Endothelial cell of umbilical vein (primary cell): ENCODE results near the gene LRP1B. TPM values are rescaled to one million over a fixed set of nuclear protein-coding genes. Genes with fewer than 3 reads are reported as not detected.

ENCODE experiments used
- BruUV-seq: library from RNA; stranded (reverse); fragments of 400-500 nt; replicated peaks from 2 replicates; lab custom pipeline; 2021; lab: Mats Ljungman, UMichigan
- CTCF ChIA-PET: fragments of 300-600, 350-600 bp; sonication (Branson Sonifier 250); formaldehyde crosslinking; loops from one replicate; lab custom pipeline; 2021; ENCODE audit warnings: antibody characterized with exemption, inconsistent platforms; lab: Charles Lee
- POLR2A ChIA-PET: fragments of 300-600, 350-600 bp; sonication (Branson Sonifier 250); formaldehyde crosslinking; loops from one replicate; lab custom pipeline; 2021; ENCODE audit warnings: antibody characterized with exemption, inconsistent platforms; lab: Charles Lee
- DNase-seq: peaks from one replicate; pipeline ENCODE4 v3.0.0-alpha.2; 2011; ENCODE audit warnings: low read depth, low spot score
- FAIRE-seq: peaks from 2 replicates; lab custom pipeline; 2011; peaks lifted over from hg19 to GRCh38; lab: Jason Lieb, UNC
- H2AFZ ChIP-seq: 2 replicates; pipeline ENCODE4 v1.6.0; 2012; ENCODE audit warnings: low read depth, low read length, control low read depth, inconsistent platforms
- H3K27ac ChIP-seq: 2 replicates; pipeline ENCODE4 v1.5.1; 2011; ENCODE audit warnings: low read depth, mild to moderate bottlenecking, control low read depth, low read length, moderate library complexity; ENCODE audit not compliant: insufficient read depth
- H3K27me3 ChIP-seq, 2 experiments: 2 replicates each; pipeline versions ENCODE4 v1.6.0 to v1.6.1; 2011; ENCODE audit warnings: low read length in 2 of 2, mixed read lengths in 1 of 2; ENCODE audit not compliant: control insufficient read depth in 2 of 2, insufficient read depth in 2 of 2
- H3K36me3 ChIP-seq, 2 experiments: 2 replicates in 1 of 2; 3 replicates in 1 of 2; pipeline ENCODE4 v1.5.1; 2011; ENCODE audit warnings: low read length in 2 of 2, mild to moderate bottlenecking in 1 of 2, moderate library complexity in 1 of 2; ENCODE audit not compliant: control insufficient read depth in 2 of 2, insufficient read depth in 2 of 2; ENCODE audit errors: extremely low read depth in 1 of 2
- H3K4me1 ChIP-seq: 3 replicates; pipeline ENCODE4 v1.5.1; 2011; ENCODE audit warnings: mild to moderate bottlenecking, low read length; ENCODE audit not compliant: control insufficient read depth, insufficient read depth; ENCODE audit errors: extremely low read depth
- H3K4me2 ChIP-seq: 2 replicates; pipeline ENCODE4 v1.6.1; 2011; ENCODE audit warnings: low read length, control low read depth, mixed read lengths; ENCODE audit not compliant: insufficient read depth
- H3K4me3 ChIP-seq, 3 experiments: fragments of 200-600 bp in 1 of 3; sonication (generic), shearing (Covaris generic) in 1 of 3; replicated peaks in 1 of 3; 2 replicates each; pipeline ENCODE4 v1.5.1; 2011 to 2016; ENCODE audit warnings: control low read depth in 3 of 3, low read length in 3 of 3, mild to moderate bottlenecking in 2 of 3, inconsistent platforms in 1 of 3, low read depth in 1 of 3, moderate library complexity in 1 of 3; ENCODE audit not compliant: insufficient read depth in 1 of 3
- H3K79me2 ChIP-seq: 2 replicates; pipeline ENCODE4 v1.6.0; 2012; ENCODE audit warnings: low read length, inconsistent platforms; ENCODE audit not compliant: control insufficient read depth, insufficient read depth
- H3K9ac ChIP-seq: replicated peaks from 2 replicates; pipeline ENCODE3; 2011; ENCODE audit warnings: low read length, control low read depth; ENCODE audit not compliant: insufficient read depth; ENCODE audit errors: extremely low read depth
- H3K9me1 ChIP-seq: replicated peaks from 3 replicates; pipeline ENCODE4 v1.6.0; 2011; ENCODE audit warnings: mild to moderate bottlenecking, low read length; ENCODE audit not compliant: control insufficient read depth, insufficient read depth; ENCODE audit errors: extremely low read depth
- H3K9me3 ChIP-seq: replicated peaks from 2 replicates; pipeline ENCODE4 v1.5.1; 2012; ENCODE audit warnings: low read length, inconsistent platforms; ENCODE audit not compliant: control insufficient read depth, insufficient read depth
- H4K20me1 ChIP-seq: replicated peaks from 2 replicates; pipeline ENCODE3; 2011; ENCODE audit warnings: mild to moderate bottlenecking, low read length; ENCODE audit not compliant: control insufficient read depth, insufficient read depth; ENCODE audit errors: extremely low read depth
- CTCF ChIP-seq, 2 donors: IDR thresholded peaks; 1 replicate in 1 of 2; 2 replicates in 1 of 2; pipeline ENCODE4 v1.5.1; 2011; ENCODE audit warnings: low read length in 2 of 2, mild to moderate bottlenecking in 2 of 2, moderate library complexity in 2 of 2, control low read depth in 1 of 2, inconsistent platforms in 1 of 2, low read depth in 1 of 2; ENCODE audit not compliant: insufficient read depth in 1 of 2; ENCODE audit errors: extremely low read depth in 1 of 2
- EZH2 ChIP-seq: IDR thresholded peaks from 2 replicates; pipeline ENCODE4 v1.6.1; 2012; ENCODE audit warnings: borderline replicate concordance, low read depth, mild to moderate bottlenecking, moderate library complexity, low read length, inconsistent platforms; ENCODE audit not compliant: severe bottlenecking
- FOS ChIP-seq: IDR thresholded peaks from 2 replicates; pipeline ENCODE4 v1.6.1; 2011; ENCODE audit warnings: mild to moderate bottlenecking, low read length, moderate library complexity, borderline replicate concordance; ENCODE audit not compliant: insufficient read depth
- GATA2 ChIP-seq: IDR thresholded peaks from 2 replicates; pipeline ENCODE4 v1.7.0; 2011; ENCODE audit warnings: low read depth, mild to moderate bottlenecking, moderate library complexity, mixed read lengths, low read length; ENCODE audit not compliant: insufficient read length, insufficient read depth
- JUN ChIP-seq: IDR thresholded peaks from 2 replicates; pipeline ENCODE4 v1.6.1; 2011; ENCODE audit warnings: borderline replicate concordance, low read depth; ENCODE audit not compliant: insufficient read length, insufficient read depth
- MYC ChIP-seq: IDR thresholded peaks from one replicate; pipeline ENCODE4 v1.6.1; 2011; ENCODE audit warnings: mild to moderate bottlenecking, low read depth, low read length
- POLR2A ChIP-seq: IDR thresholded peaks from 2 replicates; pipeline ENCODE4 v1.6.1; 2012; ENCODE audit warnings: low read depth, mild to moderate bottlenecking, control low read depth, low read length
- POLR2AphosphoS5 ChIP-seq: IDR thresholded peaks from 2 replicates; pipeline ENCODE4 v1.6.1; 2012; ENCODE audit warnings: low read depth, mild to moderate bottlenecking, control low read depth, low read length, moderate library complexity; ENCODE audit not compliant: insufficient read depth
- dilution Hi-C: fragments of 300-500 bp; cut with MboI; formaldehyde crosslinking; loops from one replicate; pipeline ENCODE4 v1.15.0; 2019; ENCODE audit warnings: low sequenced_read_pairs; ENCODE audit not compliant: extremely low pct_ligation_motif_present
- intact Hi-C: fragments of 100-400 bp; cut with micrococcal nuclease; formaldehyde crosslinking; loops from one replicate; pipeline ENCODE4 v1.10.0; 2022
- polyA plus RNA-seq, 4 experiments: library from polyadenylated mRNA; depleted of rRNA in 3 of 4; stranded (reverse) in 3 of 4; unstranded in 1 of 4; fragments of >200 nt; gene quantifications; 2 replicates each; pipeline versions ENCODE4 v1.2.1 to v1.2.3, GENCODE V29; 2011 to 2012; ENCODE audit warnings: missing spikeins in 1 of 4
- total RNA-seq: library from RNA; stranded (reverse); gene quantifications from 2 replicates; pipeline ENCODE4 v1.2.3, GENCODE V29; 2021
- TF ChIP-seq, protein P1 (sequence below): IDR thresholded peaks from 2 replicates; pipeline ENCODE4 v1.6.1; 2011; ENCODE audit not compliant: insufficient read depth, insufficient read length

LRP1B gene
- total and polyA plus RNA-seq, 2 donors (not counting 3 experiments of a cell fraction or from before 2014, with no cell fraction given): 0.03 to 0.07 TPM

DNA sequence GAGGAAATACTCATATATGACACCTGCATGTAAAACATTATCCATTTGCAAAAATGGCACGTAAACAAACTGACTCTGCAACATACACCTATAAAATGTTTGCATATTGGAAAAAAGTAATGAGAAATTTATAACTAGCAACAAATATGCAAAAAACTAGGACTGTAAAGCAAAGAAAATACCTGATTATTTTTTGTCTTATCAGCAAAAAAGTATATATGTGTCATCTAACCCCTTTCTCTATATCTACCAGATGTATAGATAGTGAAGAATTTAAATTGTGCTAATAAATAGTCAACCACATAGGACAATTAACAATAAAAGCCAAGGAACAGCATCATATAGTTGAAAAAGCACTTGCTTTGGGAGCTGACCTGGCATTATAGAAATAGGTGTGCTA is 543.8 kb downstream of the LRP1B start:
- TF ChIP-seq JUN (no peak), MYC (no peak), EZH2 (no peak), CTCF (IDR thresholded peaks at IDR 0.05; ENCODE audit: extremely low read depth in 1 of 2, insufficient read depth in 1 of 2, low read depth in 1 of 2, low read length in 2 of 2) (no peak), FOS (no peak), POLR2A (no peak), POLR2AphosphoS5 (no peak), GATA2 (no peak)
- TF ChIP-seq, protein P1, sequence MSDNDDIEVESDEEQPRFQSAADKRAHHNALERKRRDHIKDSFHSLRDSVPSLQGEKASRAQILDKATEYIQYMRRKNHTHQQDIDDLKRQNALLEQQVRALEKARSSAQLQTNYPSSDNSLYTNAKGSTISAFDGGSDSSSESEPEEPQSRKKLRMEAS: no peak
- Histone ChIP-seq H3K4me2 (no peak overlapping the region), H3K27me3 (no peaks in the 10 kb centered on the region), H3K9me1 (no peaks in the 10 kb centered on the region), H3K27ac (no peak overlapping the region), H4K20me1 (no peaks in the 10 kb centered on the region), H3K36me3 (no peaks in the 10 kb centered on the region), H3K9ac (no peak overlapping the region), H3K4me1 (no peaks in the 10 kb centered on the region), H2AFZ (no peak overlapping the region), H3K4me3 (no peak overlapping the region), H3K79me2 (no peaks in the 10 kb centered on the region), H3K9me3 (no peaks in the 10 kb centered on the region)
- POLR2A ChIA-PET: no interaction called here
- no peak for FAIRE-seq
- CTCF ChIA-PET: no interaction called here
- intact Hi-C loops: no loop called here
- dilution Hi-C loops: no loop called here
- BruUV-seq: no TSS peak
- no peak for DNase-seq
